ENCODE results near the gene GOLGB1. TPM values are rescaled to one million over a fixed set of nuclear protein-coding genes. Genes with fewer than 3 reads are reported as not detected.

Gene GOLGB1
- polyA plus RNA-seq, 3 donors = 1.2 to 7.1 (median 1.7) TPM

GRCh38 chr3:121651684-121652083 is 97.9 kb downstream of the GOLGB1 start:
- Histone ChIP-seq H3K27me3 (ENCODE audit: control insufficient read depth in 2 of 2, insufficient read depth in 2 of 2, low read length in 2 of 2) (no peaks in the 10 kb centered on the region), H3K27ac (ENCODE audit: low read depth in 1 of 2, low read length in 2 of 2) (peak overlapping the region in 1 of 2 donors; percentile 46), H3K9ac (ENCODE audit: insufficient read depth, low read length, poor library complexity, severe bottlenecking) (no peak overlapping the region), H2AFZ (ENCODE audit: insufficient read depth, low read depth, low read length, poor library complexity, severe bottlenecking) (no peak overlapping the region), H3K4me2 (replicated peaks; ENCODE audit: extremely low read depth, low read length, poor library complexity, severe bottlenecking) (no peak overlapping the region), H3K4me3 (replicated peaks in 1 of 3; ENCODE audit: low read depth in 2 of 3, low read length in 3 of 3) (no peak overlapping the region), H3K4me1 (ENCODE audit: control insufficient read depth in 1 of 2, insufficient read depth in 2 of 2, low read length in 2 of 2) (peaks cover 2 to 15% of the 10 kb centered on the region in 2 donors), H3K36me3 (replicated peaks in 1 of 2; ENCODE audit: control insufficient read depth in 1 of 2, insufficient read depth in 2 of 2, low read length in 2 of 2) (peaks cover 78 to 93% of the 10 kb centered on the region in 2 donors), H3K79me2 (ENCODE audit: insufficient read depth, low read length) (peaks cover 82% of the 10 kb centered on the region), H3K9me3 (replicated peaks in 1 of 2; ENCODE audit: control insufficient read depth in 1 of 2, insufficient read depth in 1 of 2, low read length in 2 of 2) (no peaks in the 10 kb centered on the region), H4K20me1 (ENCODE audit: insufficient read depth, low read length) (peaks cover 96% of the 10 kb centered on the region)
- no peaks in the 10 kb centered on the region for H3K9me3 Mint-ChIP-seq
- H3K27ac Mint-ChIP-seq = peak overlapping the region; percentile 21 to 90 (median 64)
- TF ChIP-seq CTCF (IDR thresholded peaks at IDR 0.05) = no peak
- H3K27me3 Mint-ChIP-seq (ENCODE audit: low read depth in 3 of 3) = peaks cover 0 to 1% (median 0%) of the 10 kb centered on the region in 3 donors
- DNase-seq = peak in 1 of 3 donors; percentile 14
- intact Hi-C loops (cut with micrococcal nuclease) = loop anchor here in 1 of 2 donors (10.0 kb wide), 1 partner anchor 107 kb away; the partner anchor contains the start of gene POLQ
- peaks cover 17% of the 10 kb centered on the region for H3K4me1 Mint-ChIP-seq
- H3K36me3 Mint-ChIP-seq = peaks cover 69 to 88% of the 10 kb centered on the region in 2 donors
- H3K4me3 Mint-ChIP-seq = no peak overlapping the region

GRCh38 chr3:121649645-121650044 is 99.9 kb downstream of the GOLGB1 start:
- Mint-ChIP-seq H3K27ac (peak overlapping the region in 2 of 7 donors; percentile 41 to 54), H3K9me3 (no peaks in the 10 kb centered on the region), H3K4me1 (peaks cover 14% of the 10 kb centered on the region), H3K27me3 (ENCODE audit: low read depth in 3 of 3) (peaks cover 0 to 1% (median 0%) of the 10 kb centered on the region in 3 donors), H3K36me3 (peaks cover 69 to 81% of the 10 kb centered on the region in 2 donors), H3K4me3 (no peak overlapping the region)
- H4K20me1 ChIP-seq (ENCODE audit: insufficient read depth, low read length) = peaks cover 87% of the 10 kb centered on the region
- no peak for DNase-seq
- no peaks in the 10 kb centered on the region for H3K27me3 ChIP-seq (ENCODE audit: control insufficient read depth in 2 of 2, insufficient read depth in 2 of 2, low read length in 2 of 2)
- H3K79me2 ChIP-seq (ENCODE audit: insufficient read depth, low read length) = peaks cover 64% of the 10 kb centered on the region
- H3K27ac ChIP-seq (ENCODE audit: low read depth in 1 of 2, low read length in 2 of 2) = no peak overlapping the region
- H3K9ac ChIP-seq (ENCODE audit: insufficient read depth, low read length, poor library complexity, severe bottlenecking) = no peak overlapping the region
- H3K4me2 ChIP-seq (replicated peaks; ENCODE audit: extremely low read depth, low read length, poor library complexity, severe bottlenecking) = no peak overlapping the region
- no peak for TF ChIP-seq CTCF (IDR thresholded peaks at IDR 0.05)
- intact Hi-C loops (cut with micrococcal nuclease) = loop anchor here in 1 of 2 donors (10.0 kb wide), 1 partner anchor 105 kb away; the partner anchor contains the start of gene POLQ
- no peak overlapping the region for H2AFZ ChIP-seq (ENCODE audit: insufficient read depth, low read depth, low read length, poor library complexity, severe bottlenecking)
- no peak overlapping the region for H3K4me3 ChIP-seq (replicated peaks in 1 of 3; ENCODE audit: low read depth in 2 of 3, low read length in 3 of 3)
- no peaks in the 10 kb centered on the region for H3K9me3 ChIP-seq (replicated peaks in 1 of 2; ENCODE audit: control insufficient read depth in 1 of 2, insufficient read depth in 1 of 2, low read length in 2 of 2)
- peaks cover 72 to 84% of the 10 kb centered on the region in 2 donors for H3K36me3 ChIP-seq (replicated peaks in 1 of 2; ENCODE audit: control insufficient read depth in 1 of 2, insufficient read depth in 2 of 2, low read length in 2 of 2)
- peaks cover 0 to 11% of the 10 kb centered on the region in 2 donors for H3K4me1 ChIP-seq (ENCODE audit: control insufficient read depth in 1 of 2, insufficient read depth in 2 of 2, low read length in 2 of 2)
